Heart right ventricle (tissue), 16 donors: ENCODE results near the gene ACOXL. TPM values are rescaled to one million over a fixed set of nuclear protein-coding genes. Genes with fewer than 3 reads are reported as not detected.

Experiments used
- ATAC-seq, 8 donors: fragments of 200-7000 bp; cut with Tn5 transposase; one replicate each; pipeline ENCODE4 v1.9.1; 2020; ENCODE audit warnings: mild to moderate bottlenecking in 8 of 8, moderate library complexity in 8 of 8, moderate number of reproducible peaks in 1 of 8
- DNase-seq, 2 donors: peaks; one replicate each; pipeline ENCODE4 v3.0.0-alpha.2; 2020
- H3K27ac ChIP-seq, 10 donors: fragments of 200-600 bp; sonication (generic) in 2 of 10; one replicate each; pipeline versions ENCODE4 v1.5.0 to v1.8.0; 2020 to 2022; ENCODE audit warnings: mild to moderate bottlenecking in 3 of 10
- H3K27me3 ChIP-seq, 7 donors: fragments of 200-600 bp; one replicate each; pipeline ENCODE4 v1.8.0; 2021 to 2022; ENCODE audit warnings: mild to moderate bottlenecking in 2 of 7
- H3K36me3 ChIP-seq, 9 donors: fragments of 200-600 bp; sonication (generic) in 1 of 9; one replicate each; pipeline versions ENCODE4 v1.5.0 to v1.8.0; 2020 to 2022; ENCODE audit warnings: mild to moderate bottlenecking in 2 of 9
- H3K4me1 ChIP-seq, 9 donors: fragments of 200-600 bp; sonication (generic) in 1 of 9; one replicate each; pipeline versions ENCODE4 v1.5.0 to v1.8.0; 2020 to 2022; ENCODE audit warnings: mild to moderate bottlenecking in 4 of 9
- H3K4me3 ChIP-seq, 10 donors: fragments of 200-600 bp; sonication (generic) in 2 of 10; one replicate each; pipeline versions ENCODE4 v1.5.0 to v1.8.0; 2020 to 2022; ENCODE audit warnings: mild to moderate bottlenecking in 7 of 10, moderate library complexity in 2 of 10
- H3K9me3 ChIP-seq, 11 donors: fragments of 200-600 bp in 10 of 11; sonication (generic) in 2 of 11; one replicate each; pipeline versions ENCODE4 v1.5.0 to v1.8.0; 2013 to 2022; ENCODE audit warnings: mild to moderate bottlenecking in 2 of 11, control low read depth in 1 of 11, moderate library complexity in 1 of 11
- CTCF ChIP-seq, 9 donors: fragments of 200-600 bp; sonication (generic) in 2 of 9; IDR thresholded peaks; one replicate each; pipeline versions ENCODE4 v1.5.0 to v1.8.0; 2021 to 2022; ENCODE audit warnings: antibody characterized with exemption in 9 of 9, mild to moderate bottlenecking in 5 of 9, moderate library complexity in 1 of 9
- WGBS, 2 donors: extraction: QIAGEN DNeasy Blood & Tissue Kit; methylation state at CpG; one replicate each; pipeline ENCODE4 v1.1.7; 2013; ENCODE audit warnings: inconsistent platforms in 1 of 2; 5-methylcytosine and 5-hydroxymethylcytosine counted together
- intact Hi-C, 10 donors: fragments of 100-400 bp; cut with DNase I; formaldehyde crosslinking; loops; one replicate each; pipeline versions ENCODE4 v1.11.1 to v1.14.2; 2022
- polyA plus RNA-seq, 2 donors: library from polyadenylated mRNA; stranded (reverse); fragments of 200-250 nt; gene quantifications; one replicate each; pipeline ENCODE4 v1.2.3, GENCODE V29; 2013
- total RNA-seq, 10 donors: library from RNA; stranded (reverse); fragmentation: NEBNext Ultra II Directional in 3 of 10; extraction: Animal tissue kit (Norgen Biotek cat#: 25700) in 3 of 10; gene quantifications; one replicate each; pipeline versions ENCODE4 v1.2.1 to v1.2.4, GENCODE V29; 2021 to 2023
- donor health status: Arrhythmogenic right ventricular cardiomyopathy.
- donor health status: ischemic (EF 13 %, LVEDD 7.1; RV severe dilation, severe dysfunction).
- donor health status: healthy with polysubstance abuse.
- donor health status: DM: no; HTN: yes; CAD: no.
- donor health status: DM: no; HTN: no; CAD: no.
- donor health status: ischemic (EF 25% LVEDD 6.9; RV normal size, moderate dysfunction).
- donor health status: ischemic (EF 25% LVEDD 5.7; RV mildly dilated, moderate dysfunction).
- donor health status: healthy.
- donor health status: DM: yes; HTN: yes; CAD: no.
- donor health status: Ischemic cardiomyopathy.
- donor health status: ischemic (EF 35%, LVEDD 5.7; RV mildly dilated, moderate dysfunction).
- donor health status: nonischemic (EF 11% LVEDD 7.7; RV severe dilation, severe dysfunction).
- donor health status: DM: yes; HTN: yes; CAD: no.
- donor health status: PGD.
- donor health status: ischemic (EF 29% LVEDD 5.4; RV normal size, mild dysfunction).
- donor health status: nonischemic (EF 23%, LVEDD 6.1; RV moderate dilation, normal function).

The ACOXL gene
- total and polyA plus RNA-seq, 12 donors, result not detected

GRCh38 chr2:111015283-111015995 is 283.1 kb downstream of the ACOXL start:
- TF ChIP-seq CTCF (IDR thresholded peaks at IDR 0.05), result no peak
- ATAC-seq (no peak), DNase-seq (no peak)
- peaks cover 0 to 38% (median 6%) of the 10 kb centered on the region in 11 donors for H3K9me3 ChIP-seq
- H3K27ac ChIP-seq, result no peak overlapping the region
- H3K4me1 ChIP-seq, result no peaks in the 10 kb centered on the region
- WGBS, 2 donors, result 83 to 86% methylated on average over 2 of the region's 2 CpGs
- intact Hi-C loops, result no loop called here
- no peak overlapping the region for H3K4me3 ChIP-seq
- no peaks in the 10 kb centered on the region for H3K27me3 ChIP-seq
- no peaks in the 10 kb centered on the region for H3K36me3 ChIP-seq

- ATAC-seq, result no peak
- H3K4me3 ChIP-seq, result no peak overlapping the region
- intact Hi-C loops, result no loop called here
- DNase-seq, result no peak
- H3K36me3 ChIP-seq, result no peaks in the 10 kb centered on the region
- peaks cover 0 to 25% (median 6%) of the 10 kb centered on the region in 11 donors for H3K9me3 ChIP-seq
- peaks cover 0 to 3% (median 0%) of the 10 kb centered on the region in 7 donors for H3K27me3 ChIP-seq
- no peak for TF ChIP-seq CTCF (IDR thresholded peaks at IDR 0.05)
- no peak overlapping the region for H3K27ac ChIP-seq
- WGBS, 2 donors, result 88 to 93% methylated on average over 7 of the region's 7 CpGs
- H3K4me1 ChIP-seq, result no peaks in the 10 kb centered on the region
These were observed 284.8 kb downstream of the ACOXL start for GRCh38 chr2:111017034-111017622.

GRCh38 chr2:111017909-111018308 is 285.5 kb downstream of the ACOXL start:
- Histone ChIP-seq H3K9me3 (peaks cover 0 to 17% (median 6%) of the 10 kb centered on the region in 11 donors), H3K27me3 (peaks cover 0 to 6% (median 0%) of the 10 kb centered on the region in 7 donors), H3K36me3 (no peaks in the 10 kb centered on the region), H3K27ac (no peak overlapping the region), H3K4me1 (no peaks in the 10 kb centered on the region), H3K4me3 (no peak overlapping the region)
- no peak for TF ChIP-seq CTCF (IDR thresholded peaks at IDR 0.05)
- DNase-seq (no peak), ATAC-seq (no peak)
- WGBS, 2 donors, result 71 to 80% methylated on average over 7 of the region's 7 CpGs
- intact Hi-C loops, result no loop called here

- ATAC-seq (no peak), DNase-seq (no peak)
- Histone ChIP-seq H3K9me3 (peaks cover 0 to 3% (median 0%) of the 10 kb centered on the region in 11 donors), H3K27ac (no peak overlapping the region), H3K4me3 (no peak overlapping the region), H3K27me3 (peaks cover 0 to 6% (median 0%) of the 10 kb centered on the region in 7 donors), H3K4me1 (peaks cover 0 to 6% (median 0%) of the 10 kb centered on the region in 9 donors), H3K36me3 (no peaks in the 10 kb centered on the region)
- WGBS, 2 donors, result 82 to 85% methylated on average over 10 of the region's 10 CpGs
- no peak for TF ChIP-seq CTCF (IDR thresholded peaks at IDR 0.05)
- intact Hi-C loops, result no loop called here
These were observed 287.0 kb downstream of the ACOXL start for GRCh38 chr2:111019381-111019780.
